ENCODE data around the gene CUL4A.
"Not testable (repeated sequence)": the region's sequence is repeated elsewhere in the genome, so short reads cannot be mapped to it uniquely, and the experiment has no call there.

GRCh38 chr13:113263016-113263415 lies 53.6 kb downstream of the CUL4A start:
- TF ChIP-seq POLR2A, CTCF, POLR2AphosphoS5 (IDR thresholded peaks at IDR 0.05): not testable (repeated sequence)
